RPMI8226 (cell line): ENCODE results near the gene KIF1C.

Experiments
- DNase-seq: peaks from one replicate; pipeline ENCODE4 v3.0.0-alpha.2; 2015

KIF1C gene

DNA sequence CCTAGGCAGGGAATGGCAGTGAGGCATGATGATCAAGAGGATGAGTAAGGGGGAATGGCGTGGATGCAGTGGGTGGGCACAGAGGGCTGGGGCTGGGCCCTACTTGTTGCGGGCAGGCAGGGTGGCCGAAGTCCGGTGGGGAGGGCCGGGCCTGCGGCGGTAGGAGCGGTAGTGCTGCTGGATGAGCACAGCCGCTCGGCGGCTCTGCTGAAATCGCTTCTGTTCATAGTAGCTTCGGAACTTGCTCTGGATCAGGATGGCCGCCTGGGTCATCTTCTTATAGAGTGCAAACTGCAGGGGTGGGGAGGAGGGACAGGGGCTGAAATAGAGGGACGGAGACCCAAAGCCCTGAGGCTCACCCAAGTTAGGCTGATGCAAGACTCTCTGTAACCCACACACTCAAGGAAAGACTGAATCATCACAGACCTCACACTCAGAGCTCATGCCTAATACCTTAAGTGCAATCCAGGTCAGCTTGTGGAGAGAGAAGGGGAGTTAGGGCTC is 28.7 kb upstream of the KIF1C start:
- no peak for DNase-seq

DNA sequence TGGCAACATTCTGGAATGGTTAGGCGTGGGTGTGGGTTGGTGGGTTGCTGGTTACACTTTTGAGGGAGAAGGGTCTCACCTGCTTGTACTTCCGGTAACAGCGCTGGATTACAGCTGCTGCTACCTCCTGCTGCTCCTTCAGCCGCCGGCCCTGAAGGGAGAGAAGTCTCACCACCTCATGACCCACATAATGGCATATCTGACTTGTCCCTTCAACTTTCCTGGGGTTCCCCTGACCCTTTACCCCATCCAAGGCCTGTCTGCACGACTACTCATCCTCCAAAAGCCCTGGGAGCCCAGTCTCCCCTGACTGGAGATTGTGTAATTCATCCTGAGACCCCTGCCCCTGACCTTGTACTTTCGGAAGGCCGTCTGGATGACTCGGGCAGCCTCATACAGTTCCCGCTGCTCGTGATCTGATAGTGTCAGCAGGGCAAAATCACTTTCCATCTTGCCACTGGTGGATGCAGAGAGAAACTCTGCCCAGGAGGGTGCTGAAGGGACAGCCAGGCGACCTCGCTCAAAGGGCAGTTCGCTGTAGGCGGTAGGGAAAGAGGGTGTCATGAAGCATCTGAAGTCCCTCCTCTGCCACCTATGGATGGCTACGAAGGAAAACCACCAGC is 28.1 kb upstream of the KIF1C start:
- DNase-seq, result no peak

DNA sequence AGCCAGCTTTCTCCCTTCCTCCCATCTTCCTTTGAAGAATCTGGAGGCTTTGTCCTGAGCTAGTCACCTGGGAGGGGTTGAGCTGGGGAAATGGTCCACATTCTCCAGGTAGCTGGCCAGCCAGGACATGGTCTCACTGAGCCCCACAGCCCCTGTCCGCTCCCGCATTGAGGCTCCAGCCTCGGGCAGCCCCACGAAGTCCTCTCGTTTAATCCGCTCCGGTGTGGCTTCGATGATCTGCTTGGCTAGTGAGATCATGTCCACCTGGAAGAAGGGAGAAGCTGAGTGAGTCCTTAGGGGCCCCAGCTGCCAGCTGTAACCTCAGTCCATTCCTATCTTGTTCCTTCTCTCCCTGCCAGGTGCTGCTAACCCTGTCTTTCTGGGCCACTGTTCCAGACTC is 27.5 kb upstream of the KIF1C start:
- DNase-seq, result no peak

DNA sequence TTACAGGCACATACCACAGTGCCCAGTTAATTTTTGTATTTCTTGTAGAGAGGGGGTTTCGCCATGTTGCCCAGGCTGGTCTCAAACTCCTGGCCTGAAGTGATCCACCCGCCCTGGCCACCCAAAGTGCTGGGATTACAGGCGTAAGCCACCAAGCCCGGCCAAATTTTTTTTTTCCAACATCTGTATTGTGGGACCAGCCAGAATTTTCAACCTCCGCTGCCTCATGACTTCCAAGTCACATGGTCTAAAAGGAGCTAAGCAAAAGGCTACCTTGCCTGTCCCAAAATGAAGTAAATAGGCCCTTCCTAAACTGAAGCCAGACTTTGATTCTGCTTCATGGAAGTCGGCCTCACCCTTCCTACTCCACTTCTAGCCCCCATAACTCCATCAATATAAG is 25.9 kb upstream of the KIF1C start:
- no peak for DNase-seq

DNA sequence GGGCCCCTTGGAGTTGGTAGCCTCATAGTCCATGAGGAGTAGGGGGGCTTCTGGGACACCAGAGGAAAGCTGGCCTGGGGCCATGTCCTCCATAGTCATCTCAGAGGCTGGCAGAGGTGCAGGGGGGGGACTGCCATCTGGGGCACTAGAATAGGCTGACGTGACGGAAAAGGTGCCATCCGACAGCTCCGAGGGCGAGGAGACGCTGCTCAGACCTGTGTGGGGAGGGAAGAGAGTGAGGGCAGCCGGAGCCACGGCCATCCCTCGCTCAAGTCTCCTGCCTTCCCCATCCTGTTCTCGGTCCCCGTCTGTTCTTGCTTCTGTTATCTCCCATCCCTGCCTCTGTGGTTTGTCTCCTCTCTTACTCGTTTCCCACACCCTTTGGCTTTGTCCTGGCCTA is 25.4 kb upstream of the KIF1C start:
- no peak for DNase-seq

DNA sequence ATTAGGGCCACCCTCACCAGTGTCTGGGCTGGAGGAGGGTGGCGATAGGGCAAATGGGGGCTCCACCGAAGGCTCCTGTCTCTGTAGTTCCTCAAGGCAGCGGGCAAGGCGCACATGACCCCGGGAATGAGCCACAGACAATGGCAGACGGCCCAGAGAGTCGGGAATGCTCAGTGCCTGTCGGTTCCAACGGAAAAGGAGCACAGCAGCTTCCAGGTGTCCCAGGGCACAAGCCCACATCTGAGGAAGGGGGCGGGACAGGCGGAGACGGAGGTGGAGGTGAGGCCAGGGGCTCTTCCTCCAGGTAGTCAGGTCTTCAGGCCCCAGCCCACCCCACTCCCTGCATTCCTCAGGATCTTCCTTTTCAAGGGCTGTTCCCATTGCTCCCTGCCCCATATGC is 25.0 kb upstream of the KIF1C start:
- no peak for DNase-seq

DNA sequence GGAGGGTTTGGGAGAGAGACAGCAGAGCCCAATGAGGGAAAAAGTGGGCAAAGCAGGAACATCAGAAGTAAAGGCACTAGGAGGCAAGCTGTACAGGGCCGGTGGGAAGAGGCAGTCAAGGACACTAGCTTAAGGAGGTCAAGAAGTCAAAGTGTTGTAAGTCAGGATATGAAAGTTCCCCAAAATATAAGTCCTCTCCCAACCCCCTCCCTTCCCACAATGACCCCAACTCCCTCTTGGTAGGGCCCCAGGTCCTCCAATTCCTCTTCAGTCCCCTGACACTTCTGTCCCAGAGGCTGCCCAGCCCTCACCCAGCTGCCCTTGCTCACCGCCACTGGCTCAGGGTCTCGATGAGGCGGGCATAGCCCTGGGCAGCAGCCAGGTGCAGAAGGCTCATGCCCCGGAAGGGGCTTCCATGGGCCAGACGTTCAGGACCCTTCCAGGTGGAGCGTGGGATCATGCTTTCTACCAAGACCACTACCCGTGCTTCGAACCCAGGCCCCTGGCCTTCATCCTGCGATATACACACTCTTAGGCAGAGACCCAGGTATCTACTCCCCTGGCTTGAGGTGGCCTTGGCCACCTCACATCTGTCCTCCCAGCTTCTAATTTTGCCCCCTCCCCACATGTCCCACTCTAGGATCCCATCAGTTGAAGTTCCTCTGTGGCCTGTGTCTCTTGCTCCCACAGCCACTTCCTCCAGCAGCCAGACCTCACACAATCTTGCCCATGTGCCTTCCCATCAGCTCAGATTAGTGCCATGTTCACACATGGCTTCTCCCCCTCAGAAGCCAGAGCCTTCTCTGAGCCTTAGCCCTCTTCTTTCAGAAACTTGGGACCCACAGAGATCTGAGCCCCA is 24.3 kb upstream of the KIF1C start:
- no peak for DNase-seq

DNA sequence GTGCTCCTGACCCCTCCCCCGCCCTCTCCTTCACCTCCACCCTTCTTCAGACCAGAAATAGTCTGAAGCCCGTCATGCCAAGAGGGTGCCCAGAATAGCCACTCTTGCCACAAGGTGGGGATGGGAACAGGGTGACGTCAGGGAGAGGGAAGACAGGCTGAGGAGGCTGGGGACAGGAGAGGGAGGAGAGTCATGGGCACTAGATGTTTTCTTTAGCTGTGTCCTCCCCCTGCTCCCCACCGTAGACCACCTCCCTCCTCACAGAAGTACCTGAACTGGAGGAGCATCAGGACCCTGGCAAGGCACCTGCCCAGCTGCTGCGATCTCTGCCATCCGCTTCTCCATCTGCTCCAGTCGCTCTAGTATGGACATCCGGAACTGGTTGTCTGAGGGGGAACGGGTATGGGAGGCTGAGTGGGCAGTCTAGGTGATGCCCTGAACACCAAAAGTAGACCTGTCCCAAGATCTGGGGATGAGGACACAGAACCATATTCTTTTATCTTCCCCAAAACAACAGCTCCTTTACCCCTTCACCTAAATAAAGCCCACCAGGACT is 23.6 kb upstream of the KIF1C start:
- no peak for DNase-seq

DNA sequence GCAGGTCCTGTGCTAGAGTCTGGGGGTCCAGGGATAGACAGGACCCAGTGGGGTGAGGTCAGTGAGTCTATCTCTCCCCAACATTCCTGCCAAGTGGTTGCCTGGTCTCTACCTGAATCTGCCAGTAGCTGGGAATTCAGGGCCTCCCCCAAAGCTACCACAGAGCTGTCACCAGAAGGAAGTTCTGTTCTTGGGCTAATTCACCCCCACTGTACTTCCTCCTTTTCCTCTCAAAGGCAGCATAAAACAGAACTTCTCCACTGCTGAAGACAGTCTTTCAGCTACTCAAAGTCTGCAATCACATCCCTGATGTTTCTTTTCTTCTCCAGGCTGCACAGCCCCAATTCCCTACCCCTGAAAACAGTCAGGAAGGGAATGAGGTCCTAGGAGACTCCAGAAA is 19.0 kb upstream of the KIF1C start:
- DNase-seq, result no peak

DNA sequence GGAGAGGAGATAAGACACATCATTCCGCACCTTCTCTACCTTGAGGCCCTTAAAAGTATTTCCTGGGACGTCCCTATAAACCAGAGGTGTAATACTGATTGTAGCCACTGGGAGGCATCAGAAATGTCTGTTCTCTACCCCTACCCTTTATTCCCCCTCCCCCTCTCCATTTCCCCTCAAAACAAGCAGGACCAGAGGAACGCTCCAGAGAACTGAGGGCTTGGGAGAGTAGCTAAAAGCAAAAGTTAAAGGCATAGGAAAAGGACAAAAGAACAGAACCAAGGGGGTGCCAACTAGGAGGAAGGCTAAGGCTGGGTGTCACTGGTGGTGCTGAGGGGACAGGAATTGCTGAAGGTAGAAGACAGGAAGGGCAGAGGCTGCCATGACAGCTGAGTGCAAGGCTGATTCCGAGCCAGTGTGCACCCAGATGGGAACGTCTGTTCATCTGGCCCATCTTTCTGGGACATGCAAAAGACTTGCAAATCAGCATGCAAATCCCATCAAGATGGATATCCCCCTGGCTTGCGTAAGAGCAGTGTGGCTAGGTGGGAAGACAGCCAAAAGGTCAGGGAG is 17.0 kb upstream of the KIF1C start:
- peak; percentile 52 for DNase-seq

DNA sequence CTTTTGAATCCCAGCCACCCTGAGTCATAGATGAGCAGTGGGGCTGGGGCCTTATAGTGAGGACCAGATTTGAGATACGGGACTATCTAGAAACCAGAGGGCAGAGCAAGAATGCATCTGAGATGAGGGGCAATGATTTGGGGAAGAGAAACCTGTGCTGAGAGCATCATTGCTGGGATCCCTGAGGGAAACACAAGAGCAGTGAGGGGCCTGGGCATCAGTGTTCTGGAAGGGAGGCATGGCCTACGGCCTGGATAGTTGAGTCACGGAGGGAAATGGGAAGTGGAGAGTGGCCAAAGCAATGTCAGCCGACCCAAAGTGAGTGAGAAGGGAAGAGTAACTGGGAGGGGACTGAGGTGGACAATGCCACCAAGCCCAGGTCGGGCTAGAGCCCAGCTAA is 15.4 kb upstream of the KIF1C start:
- DNase-seq, result no peak

DNA sequence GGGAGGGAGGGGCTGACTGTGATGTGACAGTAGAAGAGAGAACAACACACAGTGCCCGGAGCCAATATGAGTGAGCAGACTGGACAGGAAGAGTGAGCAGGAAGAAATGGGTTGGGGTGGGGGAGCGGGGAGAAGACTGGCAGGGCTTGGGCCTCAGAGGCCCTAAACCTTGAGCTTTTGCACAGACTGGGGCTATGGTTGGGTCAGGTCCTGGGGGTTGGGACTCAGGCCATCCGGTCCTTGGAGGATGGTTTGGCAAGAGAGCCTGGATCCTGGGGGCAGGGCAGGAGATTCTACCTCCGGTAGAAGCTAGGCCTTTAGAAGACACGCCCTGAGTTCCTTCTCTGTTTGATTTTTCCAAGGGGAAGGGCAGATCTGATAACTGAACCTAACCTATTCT is 11.3 kb upstream of the KIF1C start:
- no peak for DNase-seq

DNA sequence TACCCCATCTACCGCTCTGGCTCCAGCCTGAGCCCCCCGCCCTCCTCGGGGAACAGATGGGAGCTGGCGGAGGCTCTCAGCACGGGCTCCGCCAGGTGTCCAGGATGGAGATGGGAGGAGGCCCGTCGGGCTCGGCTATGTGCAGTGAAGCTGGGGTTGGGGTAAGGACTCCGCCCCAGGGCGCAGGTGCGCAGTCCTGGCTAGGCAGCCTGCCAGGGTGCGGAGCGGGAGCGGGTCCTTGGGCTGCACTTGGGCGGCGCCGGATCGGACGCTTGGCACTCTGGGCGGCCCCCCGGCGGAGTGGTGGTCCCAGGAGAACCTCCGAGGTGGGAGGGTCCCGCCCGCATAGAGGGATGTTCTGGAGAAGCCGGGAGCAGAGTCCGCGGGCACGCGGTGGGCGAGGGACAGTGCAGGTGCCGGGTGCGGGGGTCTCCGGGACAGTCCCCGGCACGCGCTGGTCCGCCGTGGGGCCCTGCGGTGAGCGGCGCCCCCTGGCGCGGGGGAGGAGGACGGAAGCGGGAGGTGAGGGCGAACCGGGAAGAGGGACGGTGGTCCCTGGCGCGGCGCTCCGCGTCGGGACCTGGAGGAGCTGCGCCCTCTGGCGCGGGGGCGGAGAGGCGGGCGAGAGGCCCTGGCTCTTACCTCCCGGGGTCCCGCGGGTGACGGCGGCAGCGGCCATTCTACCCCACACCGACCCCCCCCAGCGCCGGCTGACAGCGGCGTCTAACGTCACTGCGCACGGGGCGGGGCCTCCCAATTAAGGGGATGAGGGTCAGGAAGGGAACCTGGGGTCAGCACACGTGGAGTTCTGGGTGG is 10.6 kb upstream of the KIF1C start, which contains the start of gene CAMTA2:
Gene CAMTA2 (minus strand): TSS at position 725 of the 816 bp plus-strand sequence. CDS start 1,453 bp downstream, outside the sequence.
- DNase-seq, result peak; percentile 82

DNA sequence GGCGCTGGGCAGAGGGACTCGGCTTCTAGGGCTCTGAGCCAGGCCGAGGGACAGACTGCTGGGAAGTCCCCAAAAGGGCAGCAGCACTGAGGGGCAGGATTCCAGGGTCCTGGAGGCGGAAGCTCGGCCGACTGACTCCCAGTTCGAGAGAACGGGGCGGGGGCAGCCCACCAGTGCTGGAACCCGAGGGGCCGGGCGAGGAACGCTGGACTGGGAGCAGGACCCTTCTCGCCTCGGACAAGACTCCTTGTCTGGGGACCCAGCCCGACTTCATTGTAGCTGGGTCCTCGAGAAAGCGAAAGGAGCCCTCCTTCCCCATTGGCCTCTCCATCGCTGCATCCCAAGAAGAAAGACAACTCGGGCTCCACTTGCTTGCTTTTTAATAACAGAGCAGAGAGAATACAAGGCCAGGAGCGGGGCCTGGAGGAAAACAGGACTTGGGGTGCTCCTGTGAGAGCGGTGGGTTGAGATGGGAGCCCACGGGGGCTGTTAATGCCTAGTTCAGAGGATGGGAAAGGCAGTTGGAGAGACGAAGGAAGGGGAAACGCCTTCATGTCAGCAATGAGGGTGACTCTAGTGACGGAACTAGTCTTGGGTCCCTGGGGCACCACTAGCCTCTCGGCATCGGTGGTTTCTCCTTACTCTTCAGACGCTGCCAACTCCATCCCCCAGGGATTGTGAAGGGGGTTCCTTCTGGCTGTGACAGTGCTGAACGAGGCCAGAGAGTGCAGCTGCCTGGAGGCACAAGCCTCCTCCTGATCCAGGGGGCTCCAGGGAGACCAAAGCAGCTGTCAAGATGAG is 9.8 kb upstream of the KIF1C start:
- DNase-seq, result no peak

DNA sequence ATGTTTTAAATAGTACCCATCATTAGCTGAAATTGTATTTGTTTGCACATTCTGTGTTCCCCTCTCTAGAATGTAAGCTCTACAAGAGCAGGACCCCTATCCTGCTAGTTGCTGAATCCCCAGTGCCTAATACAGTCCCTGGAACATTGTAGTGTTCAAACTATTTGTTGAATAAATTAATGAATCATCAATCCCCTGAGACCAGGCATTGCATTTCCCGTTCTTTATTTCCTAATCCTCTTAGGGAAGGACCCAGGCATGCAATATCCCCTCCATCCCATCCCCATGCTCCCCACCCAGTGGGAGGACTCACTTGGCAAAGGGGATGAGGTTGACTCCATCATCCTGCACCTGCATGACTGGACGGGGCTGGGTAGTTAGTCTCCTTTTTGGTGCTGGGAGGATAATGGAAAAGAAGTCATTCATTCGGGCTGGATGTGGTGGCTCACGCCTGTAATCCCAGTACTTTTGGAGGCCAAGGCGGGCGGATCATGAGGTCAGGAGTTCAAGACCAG is 3.6 kb upstream of the KIF1C start:
- no peak for DNase-seq

DNA sequence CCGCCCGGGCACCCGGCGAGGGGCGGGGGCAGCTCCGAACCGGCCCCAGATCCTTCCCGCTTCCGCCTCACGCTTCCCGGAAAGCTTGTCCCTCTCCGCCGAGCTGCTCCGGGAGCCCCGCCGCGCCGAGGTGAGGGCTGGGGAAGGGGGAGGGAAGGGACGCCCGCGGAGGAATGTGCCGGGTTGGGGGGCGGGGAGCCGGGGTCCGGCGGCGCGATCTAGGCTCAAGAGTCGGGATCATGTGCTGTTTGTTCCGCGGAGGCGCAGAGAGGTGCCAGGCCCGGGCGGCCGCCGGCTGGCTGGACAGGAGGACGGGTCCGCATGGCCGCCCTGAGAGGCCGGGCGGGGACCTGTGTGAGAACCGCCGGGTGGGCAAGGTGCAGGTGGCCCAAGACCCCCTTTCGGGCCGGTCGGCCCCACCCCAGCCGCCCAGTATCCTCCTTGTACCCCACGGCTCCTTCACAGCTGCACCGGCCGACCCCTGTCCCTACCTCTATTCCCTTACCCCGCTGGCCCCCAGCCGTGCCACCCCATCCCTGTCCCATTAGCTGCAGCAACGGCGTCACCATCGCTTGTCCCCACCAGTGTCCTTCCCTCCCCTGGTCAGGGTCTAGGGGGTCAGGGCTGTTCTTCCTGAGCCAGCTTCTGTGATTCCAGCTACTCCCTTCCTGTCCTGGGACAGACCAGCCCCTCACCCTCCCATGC is 429 bp downstream of the KIF1C start:
- peak; percentile 26 for DNase-seq

DNA sequence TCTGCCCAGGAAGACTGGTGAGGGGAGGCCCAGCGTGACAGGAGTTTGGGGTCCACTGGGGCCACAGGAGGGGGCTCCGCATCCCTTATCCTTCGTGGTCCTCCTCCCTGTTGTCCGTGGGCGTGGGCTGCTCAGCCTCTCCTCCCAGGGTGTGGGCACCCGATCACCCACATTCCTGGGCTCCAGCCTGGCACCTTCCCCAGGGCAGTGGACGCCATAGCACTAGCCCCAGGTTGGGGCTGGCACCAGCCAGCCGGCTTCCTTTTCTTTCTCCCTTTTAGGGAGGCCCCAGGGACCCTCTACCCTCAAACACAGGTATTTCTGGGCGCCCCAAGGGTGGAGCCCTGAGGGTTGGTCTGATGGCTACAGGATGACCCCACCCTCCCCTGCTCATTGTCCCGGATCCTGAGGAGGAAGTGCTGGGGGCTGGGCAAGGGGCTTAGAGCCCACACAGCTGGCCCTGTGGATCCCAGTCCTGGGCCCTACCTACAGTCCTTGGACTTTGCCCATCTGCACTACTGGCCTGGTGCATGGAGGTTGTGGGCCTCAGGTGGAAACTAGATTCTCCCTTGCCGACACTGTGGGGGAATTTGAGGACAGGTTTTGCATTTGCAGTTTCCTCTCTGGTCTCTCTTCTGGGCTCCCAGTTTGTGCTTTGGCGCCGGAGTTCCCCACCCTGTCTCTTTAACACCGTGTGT is 1.1 kb downstream of the KIF1C start:
- no peak for DNase-seq

DNA sequence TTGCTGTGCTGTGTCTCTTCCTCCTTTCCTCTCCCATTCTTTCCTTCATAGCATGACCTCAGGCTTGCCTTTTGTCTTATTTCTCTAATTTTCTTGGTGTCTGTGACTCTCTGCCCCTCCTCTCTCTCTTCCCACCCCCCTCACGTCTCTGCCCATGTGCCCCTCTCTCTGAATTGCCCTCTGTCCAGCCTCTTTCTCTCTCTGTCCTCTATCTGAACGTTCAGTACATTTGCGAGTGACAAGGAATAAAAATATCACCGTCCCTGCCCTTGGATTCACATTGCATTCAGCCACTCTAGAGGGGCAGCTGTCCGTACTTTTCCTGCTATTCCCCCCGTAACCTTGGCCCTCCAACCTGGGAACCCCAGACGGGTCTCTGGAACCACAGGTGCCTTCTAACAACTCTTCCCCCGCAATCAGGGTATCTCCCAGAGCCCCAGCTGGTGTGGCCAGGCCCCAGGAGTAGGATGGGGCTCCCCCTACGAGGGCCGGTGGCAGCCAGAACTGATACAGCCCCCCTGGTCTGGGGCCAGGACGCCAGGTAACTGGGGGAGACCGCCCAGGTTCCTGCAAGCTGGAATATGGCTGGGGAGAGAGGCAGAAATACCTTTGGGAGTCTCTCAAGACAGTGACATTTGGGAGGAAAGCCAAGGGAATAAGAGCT is 1.8 kb downstream of the KIF1C start:
- DNase-seq, result no peak

DNA sequence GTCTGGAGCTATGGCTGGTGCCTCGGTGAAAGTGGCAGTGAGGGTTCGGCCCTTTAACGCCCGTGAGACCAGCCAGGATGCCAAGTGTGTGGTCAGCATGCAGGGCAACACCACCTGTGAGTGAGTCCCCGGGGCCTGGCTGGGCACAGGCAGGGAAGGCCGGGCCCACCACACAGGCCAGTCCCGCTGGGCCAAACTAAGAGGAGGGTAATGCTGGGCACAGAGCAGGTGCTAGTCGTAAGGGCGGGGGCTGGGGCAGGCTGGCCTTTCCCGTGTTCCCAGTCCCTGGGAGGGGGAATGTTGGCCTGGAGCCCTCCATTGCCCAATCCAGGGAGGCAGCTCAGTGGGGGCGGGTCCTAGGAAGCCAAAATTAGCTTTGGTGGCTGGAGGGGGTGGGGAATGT is 2.5 kb downstream of the KIF1C start:
- no peak for DNase-seq
